Heart left ventricle (tissue), 13 donors: Measurements from ENCODE around the gene TXNDC12.

Experiments
- CTCF ChIP-seq, 12 donors: fragments of 200-600 bp; sonication (generic) in 4 of 12; IDR thresholded peaks; one replicate each; pipeline versions ENCODE4 v1.5.0 to v1.8.0; 2018 to 2022; ENCODE audit warnings: antibody characterized with exemption in 12 of 12, mild to moderate bottlenecking in 5 of 12
- POLR2A ChIP-seq, 2 donors: fragments of 450-650 bp; IDR thresholded peaks; one replicate each; pipeline ENCODE4 v1.6.1; 2017; ENCODE audit warnings: antibody characterized with exemption in 2 of 2, mild to moderate bottlenecking in 2 of 2, moderate library complexity in 2 of 2
- donor health status: ischemic (EF 13 %, LVEDD 7.1; RV severe dilation, severe dysfunction).
- donor health status: DM: no; HTN: yes; CAD: no.
- donor health status: DM: no; HTN: no; CAD: no.
- donor health status: ischemic (EF 25% LVEDD 6.9; RV normal size, moderate dysfunction).
- donor health status: ischemic (EF 25% LVEDD 5.7; RV mildly dilated, moderate dysfunction).
- donor health status: ischemic (EF 35%, LVEDD 5.7; RV mildly dilated, moderate dysfunction).
- donor health status: nonischemic (EF 11% LVEDD 7.7; RV severe dilation, severe dysfunction).
- donor health status: DM: yes; HTN: yes; CAD: no.
- donor health status: PGD.
- donor health status: ischemic (EF 29% LVEDD 5.4; RV normal size, mild dysfunction).
- donor health status: nonischemic (EF 23%, LVEDD 6.1; RV moderate dilation, normal function).

GRCh38 chr1:51998701-51999100 lies 56.3 kb downstream of the TXNDC12 start:
- TF ChIP-seq CTCF (IDR thresholded peaks at IDR 0.05) (no peak), POLR2A (IDR thresholded peaks at IDR 0.05) (no peak)
